ENCODE measurements around the gene ASIC2.

The ASIC2 gene

GRCh38 chr17:33013596-33014375 is 279.3 kb downstream of the ASIC2 start:
- TF ChIP-seq FOXM1 (IDR thresholded peaks at IDR 0.05; ENCODE audit: borderline replicate concordance) (no peak), LEF1 (IDR thresholded peaks at IDR 0.05; ENCODE audit: borderline replicate concordance) (no peak), SP1 (IDR thresholded peaks at IDR 0.05) (no peak), L3MBTL2 (conservative IDR thresholded peaks at IDR 0.05) (no peak), CTBP1 (IDR thresholded peaks at IDR 0.05; ENCODE audit: borderline replicate concordance) (no peak), FOXA1 (IDR thresholded peaks at IDR 0.05) (no peak), ARNT (IDR thresholded peaks at IDR 0.05) (no peak), BHLHE40 (IDR thresholded peaks at IDR 0.05; ENCODE audit: borderline replicate concordance) (no peak), HDGF (IDR thresholded peaks at IDR 0.05; ENCODE audit: borderline replicate concordance) (no peak), ZNF384 (IDR thresholded peaks at IDR 0.05) (no peak), ELF4 (IDR thresholded peaks at IDR 0.05) (no peak), NFRKB (IDR thresholded peaks at IDR 0.05) (no peak), SUZ12 (IDR thresholded peaks at IDR 0.05) (no peak), PKNOX1 (IDR thresholded peaks at IDR 0.05) (no peak), TARDBP (IDR thresholded peaks at IDR 0.05) (no peak), FOXK2 (IDR thresholded peaks at IDR 0.05) (no peak)
- no peak for DNase-seq (ENCODE audit: extremely low spot score)
- ChIA-PET POLR2A (no interaction called here), CTCF (interaction anchor here (2.0 kb wide), 1 partner anchor 15 kb away, joined by 7 read pairs; no protein-coding TSS in a partner anchor)

GRCh38 chr17:33012522-33013033 is 280.5 kb downstream of the ASIC2 start:
- no peak for DNase-seq (ENCODE audit: extremely low spot score)
- TF ChIP-seq FOXK2 (IDR thresholded peaks at IDR 0.05) (no peak), BHLHE40 (IDR thresholded peaks at IDR 0.05; ENCODE audit: borderline replicate concordance) (no peak), L3MBTL2 (conservative IDR thresholded peaks at IDR 0.05) (no peak), FOXA1 (IDR thresholded peaks at IDR 0.05) (no peak), SUZ12 (IDR thresholded peaks at IDR 0.05) (no peak), ELF4 (IDR thresholded peaks at IDR 0.05) (no peak), PKNOX1 (IDR thresholded peaks at IDR 0.05) (no peak)
- ChIA-PET POLR2A (no interaction called here), CTCF (no interaction called here)

- no peak for DNase-seq (ENCODE audit: extremely low spot score)
- POLR2A ChIA-PET = no interaction called here
- TF ChIP-seq SP1 (IDR thresholded peaks at IDR 0.05) (no peak), PKNOX1 (IDR thresholded peaks at IDR 0.05) (no peak), FOXK2 (IDR thresholded peaks at IDR 0.05) (no peak), BHLHE40 (IDR thresholded peaks at IDR 0.05; ENCODE audit: borderline replicate concordance) (no peak), L3MBTL2 (conservative IDR thresholded peaks at IDR 0.05) (no peak), TARDBP (IDR thresholded peaks at IDR 0.05) (no peak), FOXA1 (IDR thresholded peaks at IDR 0.05) (no peak), LEF1 (IDR thresholded peaks at IDR 0.05; ENCODE audit: borderline replicate concordance) (no peak), NFRKB (IDR thresholded peaks at IDR 0.05) (no peak)
- CTCF ChIA-PET = interaction anchor here (0.6 kb wide), 1 partner anchor 75 kb away, joined by 3 read pairs; no protein-coding TSS in a partner anchor
Measured at GRCh38 chr17:33009636-33010035, 283.5 kb downstream of the ASIC2 start.

GRCh38 chr17:33007186-33007585 is 285.9 kb downstream of the ASIC2 start:
- POLR2A ChIA-PET = no interaction called here
- TF ChIP-seq ZNF384 (IDR thresholded peaks at IDR 0.05) = no peak
- no peak for TF ChIP-seq FOXA1 (IDR thresholded peaks at IDR 0.05)
- no peak for TF ChIP-seq SUZ12 (IDR thresholded peaks at IDR 0.05)
- no peak for TF ChIP-seq LEF1 (IDR thresholded peaks at IDR 0.05; ENCODE audit: borderline replicate concordance)
- no peak for TF ChIP-seq HDGF (IDR thresholded peaks at IDR 0.05; ENCODE audit: borderline replicate concordance)
- no peak for TF ChIP-seq TARDBP (IDR thresholded peaks at IDR 0.05)
- TF ChIP-seq NFRKB (IDR thresholded peaks at IDR 0.05) = no peak
- TF ChIP-seq BHLHE40 (IDR thresholded peaks at IDR 0.05; ENCODE audit: borderline replicate concordance) = no peak
- TF ChIP-seq CTBP1 (IDR thresholded peaks at IDR 0.05; ENCODE audit: borderline replicate concordance) = no peak
- no peak for TF ChIP-seq L3MBTL2 (conservative IDR thresholded peaks at IDR 0.05)
- TF ChIP-seq FOXK2 (IDR thresholded peaks at IDR 0.05) = no peak
- TF ChIP-seq SP1 (IDR thresholded peaks at IDR 0.05) = no peak
- no peak for TF ChIP-seq PKNOX1 (IDR thresholded peaks at IDR 0.05)
- no peak for TF ChIP-seq ARNT (IDR thresholded peaks at IDR 0.05)
- TF ChIP-seq ELF4 (IDR thresholded peaks at IDR 0.05) = no peak
- no peak for TF ChIP-seq FOXM1 (IDR thresholded peaks at IDR 0.05; ENCODE audit: borderline replicate concordance)
- CTCF ChIA-PET = interaction anchor here (1.0 kb wide), 1 partner anchor 9 kb away, joined by 3 read pairs; no protein-coding TSS in a partner anchor
- no peak for DNase-seq (ENCODE audit: extremely low spot score)

- no peak for TF ChIP-seq L3MBTL2 (conservative IDR thresholded peaks at IDR 0.05)
- no peak for TF ChIP-seq ARNT (IDR thresholded peaks at IDR 0.05)
- TF ChIP-seq NFRKB (IDR thresholded peaks at IDR 0.05) = no peak
- TF ChIP-seq PKNOX1 (IDR thresholded peaks at IDR 0.05) = no peak
- no peak for TF ChIP-seq FOXA1 (IDR thresholded peaks at IDR 0.05)
- no peak for TF ChIP-seq SP1 (IDR thresholded peaks at IDR 0.05)
- no peak for TF ChIP-seq ZNF384 (IDR thresholded peaks at IDR 0.05)
- TF ChIP-seq ELF4 (IDR thresholded peaks at IDR 0.05) = no peak
- TF ChIP-seq CTBP1 (IDR thresholded peaks at IDR 0.05; ENCODE audit: borderline replicate concordance) = no peak
- no peak for TF ChIP-seq FOXK2 (IDR thresholded peaks at IDR 0.05)
- no peak for TF ChIP-seq SUZ12 (IDR thresholded peaks at IDR 0.05)
- TF ChIP-seq TARDBP (IDR thresholded peaks at IDR 0.05) = no peak
- TF ChIP-seq HDGF (IDR thresholded peaks at IDR 0.05; ENCODE audit: borderline replicate concordance) = no peak
- TF ChIP-seq BHLHE40 (IDR thresholded peaks at IDR 0.05; ENCODE audit: borderline replicate concordance) = no peak
- no peak for TF ChIP-seq LEF1 (IDR thresholded peaks at IDR 0.05; ENCODE audit: borderline replicate concordance)
- no peak for TF ChIP-seq FOXM1 (IDR thresholded peaks at IDR 0.05; ENCODE audit: borderline replicate concordance)
Measured at GRCh38 chr17:33002246-33002645, 290.8 kb downstream of the ASIC2 start.

More at GRCh38 chr17:33002246-33002645, 290.8 kb downstream of the ASIC2 start:
- ChIA-PET CTCF (interaction anchor here (1.1 to 1.2 kb wide), 2 partner anchors 93 to 219 kb away, joined by 3 to 4 read pairs; no protein-coding TSS in a partner anchor), POLR2A (no interaction called here)
- DNase-seq (ENCODE audit: extremely low spot score) = no peak

All from HEK293T (cell line).